HG03097 (cell line): Measurements from ENCODE around the gene CACNA1S.

ENCODE experiments used
- ATAC-seq: cut with Tn5 transposase; IDR thresholded peaks from one replicate; pipeline ENCODE4 v1.9.1; 2021; ENCODE audit not compliant: unreplicated experiment, low FRiP score

Gene CACNA1S

GRCh38 chr1:201039876-201040275 lies 72.3 kb downstream of the CACNA1S start:
- ATAC-seq: no peak

DNA sequence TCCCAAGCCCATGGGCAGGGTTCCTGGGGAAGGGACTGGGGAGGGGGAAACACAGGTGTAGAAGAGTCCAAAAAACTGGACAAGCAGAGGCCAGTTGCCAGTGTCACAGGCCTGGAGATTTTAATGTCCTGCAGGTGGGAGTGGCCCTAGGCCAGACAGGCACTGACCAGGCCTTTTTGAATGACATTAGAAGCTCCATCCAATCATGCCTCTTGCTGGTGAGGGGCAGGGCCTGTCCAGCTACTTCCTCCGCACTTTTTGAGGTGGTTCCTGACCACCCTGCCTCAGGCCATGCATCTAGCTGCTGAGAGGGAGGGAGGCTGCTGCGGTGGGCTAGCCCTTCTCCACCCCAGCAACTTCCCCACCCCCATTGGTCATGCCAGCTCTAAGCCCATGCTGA lies 72.8 kb downstream of the CACNA1S start:
- ATAC-seq: no peak

DNA sequence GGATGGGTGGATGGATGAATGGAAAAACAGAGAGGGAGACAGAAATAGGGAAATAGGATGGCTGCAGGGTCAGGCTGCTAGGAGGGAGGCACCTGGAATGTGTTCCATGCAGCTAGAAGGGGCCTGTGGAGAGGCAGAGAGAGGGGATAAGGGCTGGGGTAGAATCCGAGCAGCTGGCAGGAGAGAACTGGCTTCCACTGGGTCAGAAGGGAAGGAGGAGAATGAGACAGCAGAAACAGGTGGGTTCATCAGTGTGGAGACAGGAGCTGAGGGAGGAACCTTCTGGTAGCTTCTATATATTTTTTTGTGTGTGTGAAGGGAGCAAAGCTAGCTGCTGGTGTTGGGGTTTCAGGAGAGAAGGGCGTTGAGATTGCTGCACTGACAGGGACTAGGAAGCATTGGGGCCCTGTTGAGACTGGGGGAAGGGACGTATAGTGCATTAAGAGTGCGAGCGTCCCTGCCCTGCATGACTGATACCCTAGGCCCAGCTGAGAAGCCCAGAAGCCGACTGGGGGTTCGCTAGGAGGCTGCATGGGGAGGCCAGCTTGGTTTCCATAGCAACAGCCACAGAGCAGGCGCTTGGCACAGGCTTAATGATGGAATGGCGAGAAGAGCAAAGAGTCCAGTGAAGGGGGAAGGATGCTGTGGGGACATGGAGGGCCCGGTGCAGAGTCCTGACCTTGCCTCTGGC lies 73.9 kb downstream of the CACNA1S start:
- no peak for ATAC-seq

- no peak for ATAC-seq
These were observed 75.9 kb downstream of the CACNA1S start for GRCh38 chr1:201036188-201036842.

DNA sequence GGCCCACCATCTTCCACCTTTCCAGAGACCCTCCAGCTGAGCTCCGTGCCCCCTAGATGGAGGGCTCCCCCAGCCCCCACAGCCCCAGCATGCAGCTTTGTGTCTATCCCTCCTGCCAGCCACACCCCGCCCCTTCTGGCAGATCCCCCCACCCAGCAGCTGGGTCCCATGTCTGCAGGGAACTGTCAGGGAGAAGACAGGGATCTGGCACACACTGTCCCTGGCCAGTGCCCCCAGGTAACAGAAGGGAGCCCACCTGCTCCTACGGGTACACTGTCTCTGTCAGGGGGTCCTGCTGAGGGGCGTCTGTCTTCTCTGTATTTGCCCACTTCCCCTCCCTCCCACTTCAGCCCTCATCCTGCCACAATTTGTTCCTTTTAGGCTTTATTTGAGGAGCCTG lies 77.6 kb downstream of the CACNA1S start:
- no peak for ATAC-seq

- no peak for ATAC-seq
These were observed 79.8 kb downstream of the CACNA1S start for GRCh38 chr1:201032408-201032807.

GRCh38 chr1:201028461-201028889 lies 83.8 kb downstream of the CACNA1S start:
- no peak for ATAC-seq

- no peak for ATAC-seq
These were observed 85.4 kb downstream of the CACNA1S start for GRCh38 chr1:201026836-201027235.

DNA sequence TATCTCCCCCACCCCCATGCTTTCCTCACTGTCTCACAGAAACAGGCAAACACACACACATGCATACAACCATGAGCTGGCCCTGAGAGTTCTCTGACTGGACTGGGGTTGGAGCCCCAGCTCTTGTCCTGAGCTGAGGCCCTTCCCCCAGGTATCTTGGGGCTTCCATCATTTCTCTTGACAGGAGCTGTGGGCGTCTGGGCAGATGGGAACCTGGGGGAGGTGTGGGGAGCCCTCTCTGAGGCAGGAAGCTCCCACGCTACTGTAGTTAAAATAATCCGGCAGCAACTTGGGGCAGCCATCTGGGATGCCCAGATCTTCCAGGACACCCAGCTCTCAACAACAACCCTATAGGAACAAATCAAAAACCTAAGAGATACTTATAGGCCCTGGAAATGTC lies 86.0 kb downstream of the CACNA1S start:
- no peak for ATAC-seq

GRCh38 chr1:201025571-201026002 lies 86.6 kb downstream of the CACNA1S start:
- ATAC-seq: peak; percentile 23

- ATAC-seq: no peak
These were observed 87.6 kb downstream of the CACNA1S start for GRCh38 chr1:201024625-201024998.

- ATAC-seq: no peak
These were observed 88.2 kb downstream of the CACNA1S start for GRCh38 chr1:201023920-201024624.

DNA sequence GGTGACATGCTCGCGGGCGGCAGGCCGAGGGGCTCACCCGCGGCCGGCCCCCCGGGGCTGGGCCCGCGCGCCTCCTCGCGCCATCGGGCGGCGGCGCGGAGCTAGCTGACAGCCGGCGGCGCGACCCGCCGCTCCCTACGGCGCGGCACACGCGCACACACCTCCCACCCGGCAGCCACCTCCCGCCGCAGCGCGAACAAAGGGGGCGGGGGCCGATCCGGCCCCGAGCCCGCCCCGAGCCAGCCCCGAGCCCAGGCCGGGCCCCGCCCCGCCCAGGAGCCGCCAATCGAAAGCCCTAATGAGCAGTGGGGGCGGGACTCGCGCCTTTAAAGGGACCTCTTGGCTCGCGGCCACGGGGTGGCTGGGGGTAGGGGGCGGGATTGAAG lies 88.7 kb downstream of the CACNA1S start, which contains the start of gene KIF21B:
TSS of gene KIF21B (minus strand) at position 198 of the 386 bp plus-strand sequence. CDS start 331 bp downstream, outside the sequence.
- ATAC-seq: peak; percentile 47

- no peak for ATAC-seq
These were observed 89.3 kb downstream of the CACNA1S start for GRCh38 chr1:201022820-201023516.

DNA sequence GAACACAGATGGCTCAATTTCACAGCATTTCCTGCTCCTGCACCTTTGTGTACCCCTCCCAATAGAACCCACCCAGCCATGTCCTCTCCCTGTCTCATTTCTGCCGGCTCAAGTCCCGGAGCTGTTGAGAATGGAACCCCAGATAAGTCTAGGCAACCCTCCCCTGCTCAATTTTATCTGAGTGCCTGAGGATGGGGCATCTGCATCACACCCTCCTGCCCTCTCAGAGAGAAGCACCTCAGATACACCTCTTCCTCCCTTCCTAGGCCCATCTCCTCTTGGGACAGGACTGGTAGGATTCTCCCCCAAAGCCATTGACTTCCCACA lies 89.8 kb downstream of the CACNA1S start:
- ATAC-seq: no peak

DNA sequence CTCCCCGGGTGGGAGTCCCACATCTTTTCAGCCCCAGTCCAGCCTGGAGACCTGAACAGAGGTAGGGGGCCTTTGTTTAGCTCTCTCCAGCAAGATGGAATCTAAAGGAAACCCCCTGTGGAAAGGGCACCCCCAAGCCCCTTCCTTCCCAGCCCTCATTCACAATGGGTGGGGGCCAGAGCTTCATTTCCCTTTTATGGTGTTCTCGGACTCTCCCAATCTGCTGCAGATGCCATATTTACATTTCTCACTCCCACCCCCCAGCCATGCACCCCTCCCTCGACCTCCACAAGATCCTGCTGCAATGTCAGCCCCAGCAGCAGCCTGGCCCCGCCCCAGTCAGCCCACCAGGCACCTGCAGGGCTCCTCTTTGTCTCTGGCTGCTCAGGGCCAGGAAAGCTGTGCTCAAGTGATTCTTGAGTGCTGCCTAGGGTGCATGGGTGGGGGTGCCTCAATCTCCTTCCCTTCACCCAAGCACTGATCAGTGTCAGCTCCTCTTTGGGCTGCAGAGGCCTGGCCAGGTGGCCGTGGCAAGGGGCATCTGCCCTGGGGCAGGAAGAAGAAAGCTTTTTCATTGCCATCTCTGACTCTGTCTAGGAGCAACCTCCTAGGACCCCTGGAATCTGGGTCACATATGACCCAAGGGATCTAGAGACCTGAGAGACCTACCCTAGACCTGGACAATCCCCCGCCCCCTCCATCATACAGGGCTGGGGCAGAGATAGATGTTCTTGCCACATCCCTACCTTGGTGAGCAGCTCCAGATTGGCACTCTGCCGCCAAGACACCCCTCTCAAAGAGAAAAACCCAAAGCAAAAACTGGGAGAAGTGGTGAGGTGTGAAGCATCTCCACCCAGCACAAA lies 90.4 kb downstream of the CACNA1S start:
- ATAC-seq: no peak

DNA sequence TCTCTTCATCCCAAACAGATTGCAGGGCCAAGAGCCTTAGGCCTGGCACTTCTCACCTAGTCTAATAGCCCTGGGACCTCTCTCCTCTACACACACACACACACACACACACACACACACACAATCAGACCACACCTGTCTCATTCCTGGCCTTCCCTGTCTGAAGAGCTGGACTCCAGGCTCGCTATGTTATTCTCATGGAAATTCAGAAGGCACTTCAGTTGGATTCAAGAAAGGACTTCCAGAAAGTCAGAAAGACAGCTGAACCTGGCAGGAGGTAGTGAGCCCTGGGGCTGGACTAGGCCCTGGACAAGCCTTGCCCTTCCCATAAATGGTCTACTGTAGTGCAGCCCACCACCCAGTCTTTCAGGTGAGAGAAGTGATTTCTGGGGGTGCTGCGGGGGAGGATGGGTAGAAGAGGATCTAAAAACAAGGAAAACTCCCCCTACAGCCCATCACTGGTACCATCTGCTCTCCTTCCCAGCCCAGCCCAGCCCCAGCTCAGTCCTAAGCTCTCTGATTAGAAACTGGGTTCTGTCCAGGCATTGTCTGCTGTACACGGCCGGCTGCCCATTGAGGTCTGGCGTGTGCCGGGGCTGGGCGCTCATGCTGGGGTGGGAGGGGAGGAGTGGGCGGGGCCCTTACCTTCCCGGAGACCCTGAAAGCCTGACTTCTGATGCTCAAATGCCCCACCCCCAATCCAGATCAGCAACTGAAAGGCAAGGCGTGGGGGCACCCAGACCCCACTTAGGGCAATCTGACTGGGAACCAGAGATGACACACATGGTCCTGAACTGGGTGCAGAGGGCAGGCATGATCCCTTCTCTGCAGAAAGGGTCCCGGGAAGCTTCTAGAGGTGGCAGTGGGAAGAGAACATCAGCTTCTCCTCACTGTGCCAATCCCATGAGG lies 91.3 kb downstream of the CACNA1S start:
- ATAC-seq: no peak

DNA sequence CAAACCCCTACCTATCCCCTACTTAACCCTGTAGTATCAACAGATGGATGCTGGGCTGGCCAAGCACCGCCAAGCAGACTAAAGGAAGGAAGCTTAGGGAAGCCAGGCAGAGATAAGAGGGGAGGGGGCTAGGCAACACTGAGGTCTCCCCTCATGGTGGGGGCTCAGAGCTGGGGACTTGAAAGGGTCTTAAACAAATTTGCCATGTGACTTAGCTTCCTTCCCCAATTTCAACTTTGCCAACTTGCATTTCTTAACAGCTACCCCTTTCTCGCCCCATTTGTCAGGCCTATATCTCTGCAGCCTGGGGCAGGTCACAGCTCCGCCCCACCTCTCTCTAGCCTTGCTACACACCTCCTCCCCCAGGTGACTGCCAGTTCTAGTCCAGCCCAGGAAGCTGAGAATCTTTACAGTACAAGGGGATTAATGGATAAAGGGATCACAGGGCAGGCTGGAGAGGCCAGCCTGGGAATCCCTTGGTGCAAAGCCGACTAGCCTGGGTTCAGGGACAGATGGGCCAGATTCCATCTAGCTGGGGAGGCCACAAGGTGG lies 92.1 kb downstream of the CACNA1S start:
- no peak for ATAC-seq
